Measurements from ENCODE around the gene PLCG2.
A peak's percentile ranks its signal among the peaks of the same experiment; 100 is the strongest.

The PLCG2 gene

DNA sequence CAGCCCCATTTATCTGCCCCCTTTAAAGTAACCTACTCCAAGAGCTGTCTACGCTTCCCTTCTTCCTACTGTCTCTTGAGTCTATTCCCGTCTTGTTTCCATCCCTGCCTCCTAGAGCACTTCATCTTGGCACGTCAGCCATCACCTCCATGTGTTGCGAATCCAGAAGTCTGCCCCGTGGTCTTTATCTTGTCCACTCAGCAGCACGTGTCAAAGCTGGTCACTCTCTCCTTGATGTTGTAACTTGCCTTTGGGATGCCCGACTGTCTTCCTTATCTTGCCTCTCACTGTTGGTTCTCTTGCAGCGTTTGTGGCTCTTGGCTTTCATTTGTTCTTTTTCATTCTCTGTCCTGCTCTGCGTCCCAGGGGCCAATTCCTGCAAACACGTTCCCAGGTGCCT lies 99.4 kb downstream of the PLCG2 start:
- DNase-seq (ENCODE audit: low read depth), result no peak

DNA sequence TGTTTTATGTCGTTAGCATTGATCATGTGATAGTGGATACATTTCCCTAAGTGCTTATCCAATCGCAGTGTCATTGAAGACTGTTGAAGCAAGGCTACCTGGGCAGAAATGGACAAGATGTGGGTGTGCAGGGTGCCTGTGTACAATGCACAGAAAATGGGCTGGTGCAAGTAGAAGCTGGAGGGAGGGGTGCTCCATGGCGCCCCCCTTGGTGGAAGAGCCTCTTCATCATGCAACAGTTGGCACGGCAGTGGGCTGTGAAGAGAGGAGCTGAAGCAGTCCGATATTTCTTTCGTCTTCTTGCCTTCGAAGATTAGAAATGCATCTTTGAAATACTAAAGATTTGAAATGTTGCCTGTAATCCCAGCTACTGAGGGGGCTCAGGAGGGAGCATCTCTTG lies 100.5 kb downstream of the PLCG2 start:
- no peak for DNase-seq (ENCODE audit: low read depth)

DNA sequence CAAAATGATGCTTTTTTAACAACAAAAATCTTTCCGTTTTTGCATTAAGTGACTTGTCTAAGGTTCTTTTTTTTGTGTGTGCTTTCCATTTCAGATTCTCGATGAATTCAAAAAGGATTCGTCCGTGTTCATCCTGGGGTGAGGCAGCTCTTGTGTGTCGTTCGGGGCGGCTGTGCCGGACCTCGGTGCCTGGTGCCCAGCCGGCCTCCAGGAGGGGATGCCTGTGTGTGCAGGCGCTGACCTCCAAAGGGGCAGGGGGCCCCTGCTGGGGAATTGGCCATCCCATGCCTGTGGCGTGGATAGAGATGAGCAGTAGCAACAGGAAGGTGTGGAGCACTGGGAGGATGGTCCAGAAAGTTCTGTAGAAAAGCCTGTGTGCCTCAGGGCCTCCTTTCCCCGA lies 101.7 kb downstream of the PLCG2 start:
- DNase-seq (ENCODE audit: low read depth), result no peak

DNA sequence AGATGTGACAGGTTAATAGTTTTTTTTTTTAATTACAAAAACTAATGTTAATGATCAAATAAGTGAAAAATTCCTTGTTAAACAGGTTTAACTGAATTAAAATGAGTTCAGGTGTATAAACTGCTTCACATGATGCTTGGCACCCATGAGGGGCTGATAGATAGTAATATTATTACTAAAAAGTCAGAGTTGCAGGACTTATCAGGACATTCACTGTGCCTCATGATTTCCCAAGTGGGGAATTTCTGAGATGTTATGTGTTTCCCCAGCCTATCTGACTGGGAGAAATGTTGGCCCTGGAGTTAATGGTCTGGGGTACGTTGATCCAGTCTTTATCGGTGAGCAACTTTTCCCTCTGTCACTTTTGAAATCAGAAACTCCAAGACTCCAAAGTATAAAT lies 102.1 kb downstream of the PLCG2 start:
- DNase-seq (ENCODE audit: low read depth), result no peak

DNA sequence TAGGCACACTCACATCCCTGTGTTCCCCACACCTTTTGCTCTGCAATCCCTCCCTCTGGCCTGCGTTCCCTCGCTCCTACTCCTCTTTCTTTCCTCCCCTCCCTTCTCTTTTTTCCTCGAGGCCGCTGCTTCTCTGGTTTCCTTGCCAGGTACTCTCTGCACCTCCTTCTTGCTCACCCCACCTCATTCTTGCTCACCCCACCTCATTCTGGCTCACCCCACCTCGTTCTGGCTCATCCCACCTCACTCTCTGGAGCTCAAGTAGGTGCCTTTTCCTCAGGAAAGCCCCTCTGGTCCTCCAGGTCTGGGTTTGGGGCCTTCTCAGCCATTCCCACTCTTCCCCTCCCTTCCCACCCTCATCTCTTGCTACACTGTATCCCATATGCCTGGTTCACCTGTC lies 103.5 kb downstream of the PLCG2 start:
- no peak for DNase-seq (ENCODE audit: low read depth)

GRCh38 chr16:81883235-81883634 lies 104.1 kb downstream of the PLCG2 start:
- DNase-seq (ENCODE audit: low read depth), result no peak

- DNase-seq (ENCODE audit: low read depth), result peak; percentile 60
Observed at GRCh38 chr16:81885976-81886586, 107.0 kb downstream of the PLCG2 start.

- DNase-seq (ENCODE audit: low read depth), result no peak
Observed at GRCh38 chr16:81888520-81889394, 109.7 kb downstream of the PLCG2 start.

DNA sequence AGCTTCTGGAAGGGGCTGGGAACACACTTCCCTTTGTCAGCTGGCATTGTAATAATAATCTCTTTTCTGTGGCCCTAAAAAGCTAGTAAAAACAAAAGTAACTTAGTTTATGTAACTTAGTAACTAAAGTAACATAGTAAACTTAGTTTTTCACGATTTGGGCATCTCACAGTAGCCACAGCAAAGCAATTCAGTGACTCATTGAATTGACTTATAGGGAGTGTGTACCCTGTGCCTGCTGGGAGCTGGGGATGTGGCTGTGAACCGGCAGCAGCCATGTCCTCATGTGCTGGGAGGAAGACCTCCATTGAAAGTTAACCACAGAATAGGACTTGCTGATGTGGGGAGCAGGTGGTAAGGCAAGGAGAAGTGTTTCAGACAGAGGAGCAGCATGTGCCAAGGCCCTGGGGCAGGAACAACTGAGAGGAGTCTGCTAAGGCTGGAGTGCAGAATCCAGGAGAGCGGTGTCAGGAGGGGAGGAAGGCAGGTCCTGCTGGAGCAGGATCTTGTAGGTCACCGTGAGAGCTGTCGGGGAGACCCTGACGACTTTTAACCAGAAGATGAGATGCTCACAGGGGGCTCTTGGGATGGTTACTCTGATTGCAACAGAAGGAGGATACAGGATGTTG lies 112.8 kb downstream of the PLCG2 start:
- DNase-seq (ENCODE audit: low read depth), result peak; percentile 20

DNA sequence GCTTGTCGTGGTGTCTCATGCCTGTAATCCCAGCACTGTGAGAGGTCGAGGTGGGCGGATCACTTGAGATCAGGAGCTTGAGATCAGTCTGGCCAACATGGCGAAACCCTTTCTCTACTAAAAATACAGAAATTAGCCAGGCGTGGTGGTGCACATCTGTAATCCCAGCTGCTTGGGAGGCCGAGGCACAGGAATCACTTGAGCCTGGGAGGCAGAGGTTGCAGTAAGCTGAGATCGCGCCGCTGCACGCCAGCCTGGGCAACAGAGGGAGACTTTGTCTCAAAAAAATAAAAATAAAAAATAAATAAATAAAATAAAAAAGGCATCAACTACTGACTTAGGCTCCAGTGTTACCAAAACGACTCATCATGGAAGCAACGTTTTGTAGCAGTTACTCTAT lies 115.5 kb downstream of the PLCG2 start:
- DNase-seq (ENCODE audit: low read depth), result no peak

DNA sequence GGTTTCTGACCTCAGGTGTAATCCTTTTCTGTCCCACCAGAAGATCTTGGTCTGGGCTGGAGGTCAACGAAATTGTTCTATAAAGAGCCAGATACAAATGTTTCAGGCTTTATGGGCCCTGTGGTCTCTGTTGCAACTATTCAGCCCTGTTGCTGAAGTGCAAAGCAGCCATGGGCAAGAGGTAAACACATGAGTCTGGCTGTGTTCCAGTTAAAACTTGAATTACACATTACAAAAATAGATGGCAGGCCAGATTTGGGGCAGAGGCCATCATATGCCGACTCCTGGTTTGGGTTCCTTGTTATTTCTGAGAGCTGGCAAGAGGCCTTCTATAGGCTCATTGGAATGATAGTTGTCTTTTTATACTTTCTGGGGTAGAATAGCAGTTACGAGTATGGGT lies 117.8 kb downstream of the PLCG2 start:
- DNase-seq (ENCODE audit: low read depth), result no peak

- no peak for DNase-seq (ENCODE audit: low read depth)
Observed at GRCh38 chr16:81899601-81900000, 120.5 kb downstream of the PLCG2 start.

DNA sequence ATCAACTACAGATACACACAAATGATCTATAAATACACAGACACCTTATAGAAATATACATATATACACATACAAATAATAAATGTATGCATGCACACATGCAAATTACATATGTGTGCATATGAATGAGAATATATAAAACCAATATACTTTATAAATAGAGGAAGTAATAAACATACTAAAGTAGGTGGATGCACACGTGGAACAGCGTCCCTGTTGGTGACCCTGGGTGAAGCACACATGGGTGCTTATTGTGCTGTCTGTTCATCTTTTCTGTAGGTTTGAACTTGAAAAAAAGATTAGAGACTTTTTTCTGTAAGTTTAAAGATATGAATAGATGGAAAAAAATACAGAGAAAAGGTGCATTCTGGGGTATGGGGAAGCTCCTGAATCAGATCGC lies 120.9 kb downstream of the PLCG2 start:
- no peak for DNase-seq (ENCODE audit: low read depth)

- no peak for DNase-seq (ENCODE audit: low read depth)
Observed at GRCh38 chr16:81900456-81900855, 121.4 kb downstream of the PLCG2 start.

- peak; percentile 66 for DNase-seq (ENCODE audit: low read depth)
Observed at GRCh38 chr16:81901484-81901883, 122.4 kb downstream of the PLCG2 start.

DNA sequence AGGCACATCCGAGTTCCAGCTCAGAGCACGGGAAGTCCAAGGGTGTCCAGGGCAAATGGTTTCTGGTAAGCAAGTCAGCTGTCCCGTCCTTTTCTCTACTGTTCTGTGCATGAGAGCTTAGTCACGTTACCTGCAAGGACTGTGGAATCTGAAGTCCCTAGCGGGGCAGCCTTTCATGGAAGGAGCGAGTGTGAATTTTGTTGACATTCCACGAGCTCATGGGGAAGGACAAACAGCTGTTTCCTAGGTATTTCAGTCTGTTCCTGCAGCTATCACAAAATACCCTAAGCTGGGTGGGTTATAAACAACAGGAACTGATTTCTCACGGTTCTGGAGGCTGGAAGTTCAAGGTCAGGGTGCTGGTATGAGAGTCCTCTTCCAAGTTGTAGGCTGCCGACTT lies 122.9 kb downstream of the PLCG2 start:
- DNase-seq (ENCODE audit: low read depth), result peak; percentile 33

GRCh38 chr16:81904320-81904719 lies 125.2 kb downstream of the PLCG2 start:
- no peak for DNase-seq (ENCODE audit: low read depth)

GRCh38 chr16:81905277-81905676 lies 126.2 kb downstream of the PLCG2 start:
- DNase-seq (ENCODE audit: low read depth), result no peak

- no peak for DNase-seq (ENCODE audit: low read depth)
Observed at GRCh38 chr16:81907681-81908080, 128.6 kb downstream of the PLCG2 start.

- peak; percentile 28 for DNase-seq (ENCODE audit: low read depth)
Observed at GRCh38 chr16:81908466-81909262, 129.6 kb downstream of the PLCG2 start.

DNA sequence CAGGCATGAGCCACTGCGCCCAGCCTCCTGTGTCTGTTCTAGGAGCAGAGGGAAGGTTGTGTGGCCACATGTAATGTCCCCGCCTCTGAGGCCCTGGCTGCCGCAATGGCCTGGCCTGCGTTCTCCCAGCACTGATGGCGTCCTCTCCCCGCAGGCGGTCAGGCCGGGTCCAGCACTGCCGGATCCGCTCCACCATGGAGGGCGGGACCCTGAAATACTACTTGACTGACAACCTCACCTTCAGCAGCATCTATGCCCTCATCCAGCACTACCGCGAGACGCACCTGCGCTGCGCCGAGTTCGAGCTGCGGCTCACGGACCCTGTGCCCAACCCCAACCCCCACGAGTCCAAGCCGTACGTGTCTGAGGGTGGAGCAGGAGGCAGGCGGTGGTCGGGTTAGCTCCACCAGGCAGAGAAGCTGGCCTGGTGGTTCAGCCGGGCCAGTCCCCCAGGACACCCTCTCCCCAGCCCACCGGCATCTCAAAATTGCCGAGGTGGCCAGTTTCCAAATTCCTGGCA lies 131.3 kb downstream of the PLCG2 start:
- no peak for DNase-seq (ENCODE audit: low read depth)

GRCh38 chr16:81912395-81912794 lies 133.3 kb downstream of the PLCG2 start:
- DNase-seq (ENCODE audit: low read depth), result no peak
